Mammary epithelial cell (primary cell): ENCODE data around the gene RETREG1.

Source experiments
- EZH2 ChIP-seq: IDR thresholded peaks from 2 replicates; pipeline ENCODE4 v1.6.1; 2012; ENCODE audit warnings: low read length, inconsistent platforms, borderline replicate concordance
- TF ChIP-seq, protein P1 (sequence below), 2 donors: IDR thresholded peaks in 1 of 2; conservative IDR thresholded peaks in 1 of 2; 2 replicates each; pipeline ENCODE4 v1.5.1; 2011 to 2012; ENCODE audit warnings: inconsistent platforms in 2 of 2, low read length in 2 of 2, mild to moderate bottlenecking in 2 of 2, control low read depth in 1 of 2, low read depth in 1 of 2; ENCODE audit not compliant: insufficient read depth in 1 of 2; ENCODE audit errors: extremely low read depth in 1 of 2

GRCh38 chr5:16617274-16617968, 624 bp upstream of the RETREG1 start:
- TF ChIP-seq, protein P1, sequence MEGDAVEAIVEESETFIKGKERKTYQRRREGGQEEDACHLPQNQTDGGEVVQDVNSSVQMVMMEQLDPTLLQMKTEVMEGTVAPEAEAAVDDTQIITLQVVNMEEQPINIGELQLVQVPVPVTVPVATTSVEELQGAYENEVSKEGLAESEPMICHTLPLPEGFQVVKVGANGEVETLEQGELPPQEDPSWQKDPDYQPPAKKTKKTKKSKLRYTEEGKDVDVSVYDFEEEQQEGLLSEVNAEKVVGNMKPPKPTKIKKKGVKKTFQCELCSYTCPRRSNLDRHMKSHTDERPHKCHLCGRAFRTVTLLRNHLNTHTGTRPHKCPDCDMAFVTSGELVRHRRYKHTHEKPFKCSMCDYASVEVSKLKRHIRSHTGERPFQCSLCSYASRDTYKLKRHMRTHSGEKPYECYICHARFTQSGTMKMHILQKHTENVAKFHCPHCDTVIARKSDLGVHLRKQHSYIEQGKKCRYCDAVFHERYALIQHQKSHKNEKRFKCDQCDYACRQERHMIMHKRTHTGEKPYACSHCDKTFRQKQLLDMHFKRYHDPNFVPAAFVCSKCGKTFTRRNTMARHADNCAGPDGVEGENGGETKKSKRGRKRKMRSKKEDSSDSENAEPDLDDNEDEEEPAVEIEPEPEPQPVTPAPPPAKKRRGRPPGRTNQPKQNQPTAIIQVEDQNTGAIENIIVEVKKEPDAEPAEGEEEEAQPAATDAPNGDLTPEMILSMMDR (conservative IDR thresholded peaks at IDR 0.05 in 1 of 2, IDR thresholded peaks at IDR 0.05 in 1 of 2; ENCODE audit: extremely low read depth in 1 of 2, insufficient read depth in 1 of 2, low read depth in 1 of 2, low read length in 2 of 2) = no peak
- TF ChIP-seq EZH2 = no peak
